ENCODE results near the gene HIBCH.
"Not testable (repeated sequence)": the region's sequence is repeated elsewhere in the genome, so short reads cannot be mapped to it uniquely, and the experiment has no call there.

The HIBCH gene

DNA sequence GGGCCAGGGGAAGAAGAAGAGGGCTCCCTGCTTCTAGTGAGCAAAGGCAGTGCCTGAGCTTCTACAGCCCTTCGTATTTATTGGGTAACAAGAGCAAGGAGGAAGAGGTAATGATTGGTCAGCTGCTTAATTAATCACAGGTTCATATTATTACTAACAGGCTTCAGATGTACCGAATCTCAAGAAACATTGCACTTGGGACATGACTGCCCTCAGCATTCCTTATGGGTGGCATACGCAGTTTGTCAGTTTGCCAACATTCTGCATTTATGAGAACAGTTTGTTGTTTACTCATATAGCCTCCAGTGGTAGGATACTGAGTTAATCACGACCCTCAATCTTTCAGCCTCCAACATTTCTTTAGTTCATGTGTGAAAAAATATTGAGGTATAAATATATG lies 84.5 kb downstream of the HIBCH start:
- no peak for DNase-seq (ENCODE audit: low read depth)

DNA sequence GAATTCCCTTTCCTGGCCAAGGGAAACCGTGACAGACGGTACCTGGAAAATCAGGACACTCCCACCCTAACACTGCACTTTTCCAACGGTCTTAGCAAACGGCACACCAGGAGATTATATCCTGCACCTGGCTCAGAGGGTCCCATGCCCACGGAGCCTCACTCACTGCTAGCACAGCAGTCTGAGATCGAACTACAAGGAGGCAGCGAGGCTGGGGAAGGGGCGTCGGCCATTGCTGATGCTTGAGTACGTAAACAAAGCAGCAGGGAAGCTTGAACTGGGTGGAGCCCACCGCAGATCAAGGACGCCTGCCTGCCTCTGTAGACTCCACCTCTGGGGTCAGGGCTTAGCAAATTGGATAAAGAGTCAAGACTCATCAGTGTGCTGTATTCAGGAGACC lies 95.6 kb downstream of the HIBCH start:
- not testable (repeated sequence) for DNase-seq (ENCODE audit: low read depth)

DNA sequence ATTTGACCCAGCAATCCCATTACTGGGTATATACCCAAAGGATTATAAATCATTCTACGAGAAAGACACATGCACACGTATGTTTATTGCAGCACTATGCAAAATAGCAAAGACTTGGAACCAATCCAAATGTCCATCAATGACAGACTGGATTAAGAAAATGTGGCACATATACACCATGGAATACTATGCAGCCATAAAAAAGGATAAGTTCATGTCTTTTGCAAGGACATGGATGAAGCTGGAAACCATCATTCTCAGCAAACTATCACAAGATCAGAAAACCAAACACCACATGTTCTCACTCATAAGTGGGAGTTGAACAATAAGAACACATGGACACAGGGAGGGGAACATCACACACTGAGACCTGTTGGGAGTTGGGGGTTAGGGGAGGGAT lies 96.9 kb downstream of the HIBCH start:
- not testable (repeated sequence) for DNase-seq (ENCODE audit: low read depth)

DNA sequence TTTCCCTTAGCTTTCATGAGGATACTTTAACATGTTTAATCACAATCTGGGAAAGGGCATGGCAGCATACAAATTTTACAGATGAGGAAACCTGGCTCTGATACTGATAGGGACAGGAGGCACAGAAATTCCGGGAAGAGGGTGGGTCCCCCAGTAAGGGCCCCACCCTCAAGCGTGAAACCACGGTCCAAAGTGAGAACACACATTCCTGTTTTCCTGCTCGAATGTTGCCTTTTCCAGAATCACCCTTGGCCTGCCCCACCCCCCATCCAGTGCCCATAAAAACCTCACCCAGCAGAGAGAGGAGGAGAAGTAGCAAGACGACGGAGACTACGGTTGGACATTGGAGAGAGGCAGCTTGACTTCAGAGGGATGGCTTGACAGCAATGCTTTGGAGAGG lies 98.2 kb downstream of the HIBCH start:
- DNase-seq (ENCODE audit: low read depth), result no peak

DNA sequence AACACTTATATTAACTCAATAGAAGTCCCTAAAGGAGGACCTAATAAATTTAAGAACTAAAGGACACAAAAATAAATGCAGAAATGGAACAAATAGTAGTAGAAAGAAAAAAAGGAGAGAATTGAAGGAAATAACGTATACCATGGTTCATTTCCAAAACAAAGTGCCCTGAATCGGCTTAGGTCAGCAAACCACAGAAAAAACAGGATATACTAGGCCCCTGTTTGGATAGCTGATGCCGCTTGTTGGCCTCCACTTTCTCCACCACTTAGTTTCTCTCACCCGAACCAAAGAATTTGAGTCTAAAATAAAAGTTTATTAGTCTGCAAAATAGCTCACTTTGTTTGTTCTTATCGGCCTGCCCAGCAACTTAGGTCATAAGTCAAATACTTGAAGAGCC lies 100.4 kb downstream of the HIBCH start:
- DNase-seq (ENCODE audit: low read depth), result no peak

DNA sequence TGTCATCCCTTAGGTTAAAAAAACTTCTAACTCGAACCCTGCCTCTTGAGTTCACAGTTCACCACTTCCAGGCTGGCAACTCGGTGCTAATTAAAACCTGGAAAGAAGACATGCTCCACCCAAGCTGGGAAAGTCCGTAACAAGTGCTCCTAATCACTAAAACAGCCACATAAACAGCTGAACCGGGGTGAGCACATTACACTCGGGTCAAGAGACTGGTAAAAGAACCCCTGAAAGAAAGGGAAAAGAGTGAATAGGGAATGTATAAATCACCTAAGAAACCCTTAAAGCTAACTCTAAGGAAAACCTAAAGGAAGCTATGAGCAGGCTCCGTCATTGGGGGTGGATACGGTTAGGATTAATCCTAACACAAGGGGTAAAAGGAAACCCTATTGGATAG lies 102.0 kb downstream of the HIBCH start:
- no peak for DNase-seq (ENCODE audit: low read depth)

DNA sequence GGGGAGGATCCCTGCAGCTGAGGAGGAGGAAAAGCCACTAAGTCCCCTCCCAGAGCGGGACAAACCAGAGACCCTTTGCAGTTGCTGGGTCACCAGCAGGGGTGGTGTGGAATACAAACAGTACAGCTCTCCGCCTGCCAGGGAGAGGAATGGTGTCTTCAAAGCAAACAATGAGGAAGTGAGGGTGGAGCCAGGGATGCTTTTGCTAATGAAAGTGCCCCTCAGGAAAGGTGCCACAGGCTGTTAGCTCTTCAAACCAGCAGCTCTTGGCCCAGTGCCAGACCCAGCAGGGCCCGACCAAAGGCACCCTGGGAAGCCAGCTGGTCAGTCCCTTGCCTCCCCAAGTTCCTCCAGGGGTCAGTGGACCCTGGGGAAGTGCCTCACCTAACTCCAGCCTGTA lies 102.8 kb downstream of the HIBCH start:
- DNase-seq (ENCODE audit: low read depth), result no peak

DNA sequence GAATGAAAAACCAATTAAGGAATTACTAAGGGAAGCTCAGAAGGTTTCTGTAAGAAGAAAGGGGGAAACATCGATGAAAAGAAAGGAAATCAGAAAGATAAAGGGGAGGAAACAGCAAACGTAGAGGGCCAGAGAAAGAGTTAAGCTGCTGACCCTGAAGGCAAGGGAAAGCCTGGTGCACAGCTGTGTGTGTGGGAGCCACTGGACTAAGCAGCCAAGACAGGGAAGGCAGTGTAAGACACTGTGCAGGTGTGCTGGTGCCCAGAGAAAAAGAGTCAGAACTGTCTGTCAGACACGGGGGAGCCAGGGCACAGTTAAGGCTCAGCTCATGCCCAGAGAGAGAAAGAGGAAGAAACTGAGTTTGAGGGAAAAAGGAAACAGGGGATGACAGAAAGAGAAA lies 104.0 kb downstream of the HIBCH start:
- no peak for DNase-seq (ENCODE audit: low read depth)

DNA sequence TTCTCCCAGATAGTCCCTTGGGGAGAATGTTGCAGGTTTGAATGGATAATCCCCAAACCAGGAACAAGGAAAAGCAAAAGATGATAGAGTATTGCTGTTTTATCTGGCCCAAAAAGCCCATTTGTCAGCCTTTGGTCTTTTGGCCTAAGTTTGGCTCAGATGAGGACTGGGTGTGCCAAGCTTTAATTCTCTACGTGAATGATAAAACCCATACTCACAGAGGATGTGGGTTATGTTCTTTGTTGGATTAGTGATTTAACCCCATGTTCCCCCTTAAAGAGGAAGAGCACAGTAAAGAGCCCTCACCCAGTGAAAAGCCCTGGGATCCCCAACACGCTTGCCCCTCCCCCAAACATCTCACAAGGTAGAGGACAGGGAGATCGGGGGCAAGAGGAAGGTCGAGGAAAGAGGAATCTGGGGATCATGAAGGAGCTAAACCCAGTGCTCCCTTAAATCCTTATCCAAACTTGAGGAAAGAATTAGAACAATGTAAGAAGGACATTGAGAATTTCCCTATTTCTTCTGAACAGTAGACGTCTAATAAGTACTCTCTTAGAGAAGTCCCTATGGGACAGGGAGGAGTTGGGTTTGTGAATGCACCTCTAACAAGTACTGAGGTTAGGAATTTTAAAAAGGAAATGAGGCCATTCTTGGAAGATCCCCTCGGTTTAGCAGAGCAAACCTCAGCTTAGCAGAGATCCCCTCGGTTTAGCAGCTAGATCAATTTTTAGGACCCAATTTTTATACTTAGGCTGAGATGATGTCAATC lies 105.0 kb downstream of the HIBCH start:
- no peak for DNase-seq (ENCODE audit: low read depth)

DNA sequence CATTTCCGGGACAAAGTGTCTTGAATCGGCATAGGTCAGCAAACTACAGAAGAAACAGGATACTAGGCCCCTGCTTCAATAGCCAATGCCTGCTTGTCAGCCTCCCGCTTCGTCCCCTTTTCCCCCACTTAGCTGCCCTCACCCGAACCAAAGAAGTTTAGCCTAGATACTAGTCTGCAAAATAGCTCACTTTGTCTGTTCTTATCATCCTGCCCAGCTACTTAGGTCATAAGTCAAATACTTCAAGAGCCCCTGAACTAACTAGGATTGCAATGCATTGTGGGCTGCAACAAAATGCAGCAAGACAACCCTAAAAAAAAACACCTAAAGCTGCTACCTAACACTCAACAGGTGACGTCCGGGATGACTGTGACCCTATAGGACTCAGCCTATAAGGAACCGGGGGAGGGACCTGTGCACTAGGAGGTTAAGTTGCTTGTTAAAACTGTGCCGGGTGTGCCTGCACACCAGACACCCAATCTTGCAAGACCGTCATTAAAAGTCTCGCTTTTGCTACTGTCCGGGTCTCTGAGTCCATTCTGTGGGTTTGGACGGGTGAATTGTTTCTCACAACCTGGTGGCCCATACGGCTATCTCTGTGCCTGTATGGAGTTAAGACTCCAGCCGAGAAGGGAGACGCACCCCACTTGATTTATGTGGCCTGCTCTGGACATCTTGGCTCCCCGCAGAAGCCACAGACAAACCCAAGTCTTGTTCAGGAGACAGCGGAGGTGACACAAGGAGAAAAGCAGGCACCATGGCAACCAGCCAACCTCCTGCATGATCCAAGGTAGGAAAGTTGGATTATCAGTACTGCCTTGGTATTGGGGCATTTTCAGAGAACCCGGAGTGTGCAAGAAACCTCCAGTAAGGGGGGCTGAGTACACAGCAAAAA lies 105.9 kb downstream of the HIBCH start:
- no peak for DNase-seq (ENCODE audit: low read depth)

DNA sequence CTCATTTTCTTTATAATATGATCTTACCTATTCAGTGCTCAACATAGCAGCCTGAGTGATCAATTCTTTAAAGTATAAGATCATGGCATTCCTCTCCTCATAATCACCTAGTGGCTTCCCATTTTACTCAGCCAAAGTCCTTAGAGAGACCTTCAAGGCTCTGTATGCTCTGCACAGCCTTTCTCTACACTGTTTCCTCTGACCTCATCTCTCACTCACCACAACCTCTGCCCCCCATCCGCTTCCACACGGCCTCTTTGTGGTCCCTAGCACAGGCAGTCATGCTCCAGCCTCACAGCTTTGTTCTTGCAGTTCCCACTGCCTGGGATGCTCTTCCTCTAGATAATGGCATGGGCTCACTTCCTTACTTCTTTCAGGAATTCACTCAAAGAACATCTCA lies 109.2 kb downstream of the HIBCH start:
- DNase-seq (ENCODE audit: low read depth), result no peak

DNA sequence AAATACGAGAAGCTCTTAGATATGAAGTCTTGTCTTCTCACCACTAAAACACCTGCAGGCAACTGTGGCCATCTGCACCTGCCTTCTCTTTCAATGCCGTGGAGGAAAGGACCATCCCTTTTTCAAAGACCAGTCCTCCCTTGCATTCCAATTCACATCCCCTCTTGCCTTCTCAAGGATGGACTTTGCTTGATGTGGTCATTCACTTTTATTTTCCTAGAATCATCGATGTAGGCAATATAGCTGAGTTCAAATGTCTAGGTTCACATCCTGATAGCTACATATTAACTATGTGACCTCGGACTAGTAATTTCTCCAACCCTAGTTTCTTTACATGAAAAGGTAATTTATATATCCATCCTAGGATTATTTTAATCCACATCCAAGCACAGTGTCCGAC lies 110.1 kb downstream of the HIBCH start:
- DNase-seq (ENCODE audit: low read depth), result no peak

DNA sequence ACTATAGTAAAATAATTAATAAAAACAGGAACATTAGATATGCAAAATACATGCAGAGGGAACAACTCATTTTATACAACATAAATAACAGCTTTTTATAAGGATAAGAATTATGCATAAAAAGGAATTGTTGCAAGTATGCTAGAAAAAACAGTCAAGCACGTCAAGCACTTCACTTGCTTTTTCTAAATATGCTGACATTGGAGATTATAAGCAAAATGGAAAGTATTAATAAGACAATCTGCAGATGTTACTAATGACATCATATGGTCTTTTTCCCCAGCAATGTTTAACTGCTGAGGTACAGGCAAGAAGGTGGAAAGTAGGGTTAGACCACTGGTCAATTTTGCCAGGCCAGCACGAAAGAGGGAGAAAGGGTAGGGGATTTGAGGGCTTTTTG lies 111.7 kb downstream of the HIBCH start:
- no peak for DNase-seq (ENCODE audit: low read depth)

DNA sequence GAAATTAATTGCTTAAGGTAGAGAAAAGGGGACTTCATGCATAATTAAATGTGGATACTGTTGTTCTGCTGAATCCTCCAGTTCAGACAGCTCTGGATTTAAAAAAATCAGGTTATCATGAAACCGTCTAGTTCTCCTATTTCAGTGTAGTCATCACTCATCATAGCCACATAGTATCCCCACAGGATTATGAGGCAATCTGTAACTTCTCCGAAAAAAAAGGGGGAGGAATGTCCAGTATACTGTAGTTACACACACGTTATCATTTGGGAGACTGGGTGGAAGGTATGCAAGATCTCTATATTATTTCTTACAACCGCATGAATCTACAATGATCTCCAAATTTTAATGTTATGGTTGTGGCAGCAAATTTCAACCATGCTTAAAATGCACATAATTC lies 114.0 kb downstream of the HIBCH start:
- DNase-seq (ENCODE audit: low read depth), result no peak

DNA sequence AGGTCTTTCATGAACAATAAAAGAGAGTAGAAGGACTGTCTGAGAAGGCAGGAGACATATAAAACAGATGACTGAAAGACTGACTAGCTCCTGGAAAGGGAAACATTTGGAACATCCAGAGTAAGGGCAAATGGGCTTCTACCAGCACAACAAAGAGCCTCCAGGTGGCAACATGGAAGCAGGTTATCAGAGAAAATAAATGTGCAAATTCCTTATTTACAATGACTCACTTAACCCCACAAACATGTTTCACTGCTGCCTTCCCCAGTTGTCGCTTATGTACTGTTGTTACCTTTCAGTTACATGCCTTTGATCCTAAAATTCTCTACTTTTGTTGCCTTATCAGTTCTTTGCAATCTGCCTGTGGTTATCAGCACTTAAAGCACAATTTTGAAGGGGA lies 117.0 kb downstream of the HIBCH start:
- no peak for DNase-seq (ENCODE audit: low read depth)

DNA sequence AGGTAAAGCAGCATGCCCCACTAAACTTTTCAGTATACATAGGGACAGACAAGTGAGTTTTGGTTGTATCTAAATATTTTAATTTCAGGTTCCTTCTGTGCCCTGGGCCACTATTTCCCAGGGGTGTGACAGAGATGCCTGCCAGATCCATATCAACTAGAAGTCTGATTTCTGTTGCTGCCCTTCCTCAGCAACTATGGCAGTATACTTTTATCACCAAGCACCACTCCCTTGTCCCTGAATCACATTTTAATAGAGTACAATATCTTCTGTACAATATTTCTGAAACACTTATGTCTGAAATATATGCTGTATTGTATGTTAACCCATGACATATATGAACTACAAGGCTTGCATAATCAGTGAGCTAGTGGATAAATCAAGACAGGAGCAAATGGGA lies 117.6 kb downstream of the HIBCH start:
- no peak for DNase-seq (ENCODE audit: low read depth)

DNA sequence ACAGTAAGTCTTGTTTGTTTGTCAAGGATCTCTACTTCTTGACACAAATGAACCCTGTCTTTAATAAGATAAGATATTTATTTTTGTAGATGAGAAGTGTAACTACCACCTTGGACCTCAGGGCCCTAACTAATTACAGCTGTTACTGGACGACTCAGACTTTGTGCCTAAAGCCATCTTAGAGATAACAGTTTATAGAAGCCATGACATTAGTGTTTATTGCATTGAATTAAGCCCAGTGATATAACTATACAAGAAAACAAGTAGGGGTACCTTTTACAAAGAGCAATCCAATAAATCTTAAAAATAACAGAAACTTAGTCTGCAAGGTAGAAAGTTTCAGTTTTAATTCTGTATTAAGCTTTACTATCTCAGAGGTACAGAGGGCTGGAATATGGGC lies 119.0 kb downstream of the HIBCH start:
- DNase-seq (ENCODE audit: low read depth), result no peak

DNA sequence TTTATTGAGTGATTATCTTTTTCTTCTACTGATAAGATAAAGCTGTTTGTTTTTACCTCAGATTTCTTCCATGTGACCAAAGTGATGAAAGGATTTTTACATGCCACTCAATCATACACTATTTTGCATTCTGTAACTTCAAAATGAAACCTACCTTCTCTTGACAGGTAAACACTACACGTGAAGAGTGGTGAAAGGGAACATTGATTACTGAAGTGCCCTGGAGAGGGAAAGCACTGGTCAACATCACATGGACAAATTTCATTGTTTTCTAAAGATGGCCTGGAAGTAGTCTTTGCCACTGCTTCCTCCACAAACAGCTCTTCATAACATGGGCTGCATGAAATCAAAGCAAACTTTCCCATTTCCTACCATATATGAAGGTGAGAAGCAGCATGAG lies 120.1 kb downstream of the HIBCH start:
- no peak for DNase-seq (ENCODE audit: low read depth)

DNA sequence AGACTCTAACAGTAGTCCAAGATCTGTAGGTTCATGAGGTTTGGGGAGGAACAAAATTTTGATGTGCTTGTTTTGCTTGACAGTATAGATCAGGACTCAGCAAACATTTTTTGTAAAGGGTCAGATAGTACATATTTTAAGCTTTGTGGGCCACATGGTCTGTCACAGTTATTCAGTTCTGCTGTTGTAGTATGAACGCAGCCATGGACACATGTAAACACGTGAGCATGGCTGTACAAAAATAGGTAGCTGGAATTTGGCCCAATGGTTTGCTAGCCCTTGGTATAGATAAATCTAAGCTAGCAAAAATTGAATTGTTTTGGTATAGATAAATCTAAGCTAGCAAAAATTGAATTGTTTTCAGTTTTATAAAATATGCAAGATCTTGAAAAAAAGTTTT lies 120.5 kb downstream of the HIBCH start:
- DNase-seq (ENCODE audit: low read depth), result no peak

DNA sequence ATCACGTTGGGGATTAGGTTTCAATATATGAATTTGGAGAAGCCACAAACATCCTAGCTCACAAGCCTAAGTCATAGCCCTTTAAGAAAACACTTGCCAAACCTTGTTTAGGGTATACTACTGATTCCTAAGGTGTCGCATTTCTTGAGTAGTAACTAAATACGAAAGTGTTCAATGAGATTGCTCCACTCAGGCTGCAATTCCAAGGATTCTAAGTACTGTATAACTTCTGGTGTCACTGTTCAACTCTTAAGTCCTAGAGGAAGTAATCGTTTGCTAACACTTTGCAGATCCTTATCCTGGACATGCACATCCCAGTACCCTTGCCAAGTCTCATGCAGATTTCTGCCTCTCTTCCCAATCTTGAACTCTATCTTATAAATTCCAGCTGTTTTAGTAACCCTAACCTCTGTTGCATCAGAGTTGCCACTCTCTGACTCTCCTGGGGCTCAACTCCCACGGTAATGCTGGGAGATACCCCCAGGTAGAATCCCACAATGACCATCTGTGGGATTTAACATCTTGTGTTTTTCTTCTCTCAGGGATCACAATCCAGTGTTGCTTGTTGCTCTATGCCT lies 122.4 kb downstream of the HIBCH start:
- no peak for DNase-seq (ENCODE audit: low read depth)

DNA sequence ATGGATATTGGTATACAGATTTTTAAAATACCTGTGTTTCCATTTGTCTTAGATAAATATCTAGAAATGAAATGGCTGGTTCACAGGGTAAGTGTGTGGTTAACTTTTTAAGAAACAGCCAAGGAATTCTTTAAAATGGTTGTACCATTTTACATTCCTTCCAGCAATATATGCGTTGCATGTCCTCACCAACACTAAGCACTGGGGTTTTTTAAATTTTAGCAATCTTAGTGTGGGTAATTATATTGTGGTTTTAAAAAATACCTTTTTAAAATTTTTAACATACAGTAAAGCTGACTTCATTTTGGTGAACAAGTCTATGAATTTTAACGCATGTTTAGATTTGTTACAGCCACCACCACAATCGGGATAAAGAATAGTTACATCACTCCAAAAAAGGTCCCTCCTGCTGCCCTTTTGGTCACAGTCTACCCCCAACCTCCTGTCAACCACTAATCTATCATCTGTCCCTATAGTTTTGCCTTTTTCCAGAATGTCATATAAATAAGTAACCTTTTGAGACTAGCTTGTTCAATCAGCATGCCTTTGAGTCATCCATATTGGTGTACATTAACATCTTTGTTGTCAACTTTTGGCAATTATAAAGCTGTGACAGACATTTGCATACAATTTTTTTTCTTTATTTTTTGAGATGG lies 129.0 kb downstream of the HIBCH start:
- DNase-seq (ENCODE audit: low read depth), result no peak

DNA sequence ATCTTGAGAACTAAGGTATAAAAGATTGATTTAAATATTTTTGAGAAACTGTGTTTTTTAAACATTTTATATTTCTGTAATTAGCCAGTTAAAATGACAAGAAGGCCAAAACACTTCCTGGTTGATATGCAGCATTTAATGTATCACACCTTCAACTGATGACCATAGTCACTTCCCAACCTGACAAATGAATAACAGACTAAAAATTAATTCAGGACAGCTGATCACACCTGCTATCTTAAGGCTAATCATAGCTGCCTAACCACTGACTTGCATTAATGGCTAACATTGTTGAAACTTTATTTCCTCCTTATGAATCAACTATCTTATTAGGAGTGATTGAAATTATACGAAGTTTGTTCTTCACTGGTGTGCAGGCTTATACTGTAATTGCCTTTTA lies 131.3 kb downstream of the HIBCH start:
- DNase-seq (ENCODE audit: low read depth), result no peak

DNA sequence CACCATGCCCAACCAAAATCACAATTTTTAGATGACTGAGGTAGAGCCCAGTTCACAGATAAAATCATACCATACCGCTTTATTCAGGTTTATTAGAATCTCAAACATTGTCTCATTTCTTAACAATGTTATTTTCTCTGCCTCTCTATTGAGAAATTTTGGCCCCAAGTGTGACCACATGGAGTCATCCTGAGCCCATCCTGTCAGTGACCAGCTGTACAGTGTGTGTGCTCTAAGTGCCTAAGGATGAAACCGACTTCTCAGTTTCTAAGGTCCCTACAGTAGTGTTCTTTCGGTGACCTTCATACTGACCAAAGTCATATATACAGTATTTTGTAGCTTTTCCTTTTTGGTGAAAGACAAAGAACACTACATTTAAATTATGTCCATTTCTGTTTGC lies 133.4 kb downstream of the HIBCH start:
- DNase-seq (ENCODE audit: low read depth), result no peak

Data from activated T-cell treated with anti-CD3 and anti-CD28 coated beads for 1 hour (primary cell).